OCI-LY3 (cell line): ENCODE results near the gene TAF1B.

Source experiments
- H2AFZ ChIP-seq: fragments of 200-600, 300-600 bp; shearing (Covaris generic); 2 replicates; pipeline ENCODE4 v1.6.0; 2014; ENCODE audit warnings: antibody characterized with exemption, low read depth, low read length
- H3K27ac ChIP-seq: fragments of 200-600, 300-600 bp; sonication (generic); 2 replicates; pipeline ENCODE4 v1.5.1; 2014; ENCODE audit warnings: mild to moderate bottlenecking, low read length, moderate library complexity, mixed read lengths
- H3K27me3 ChIP-seq: fragments of 200-600, 300-600 bp; sonication (generic); 2 replicates; pipeline ENCODE4 v1.6.1; 2014; ENCODE audit warnings: low read depth, low read length, mixed read lengths
- H3K36me3 ChIP-seq: fragments of 200-600, 300-600 bp; sonication (generic); replicated peaks from 2 replicates; pipeline ENCODE3; 2014; ENCODE audit warnings: low read depth, low read length, mixed read lengths
- H3K4me1 ChIP-seq: fragments of 300-600, 200-600 bp; sonication (generic); 2 replicates; pipeline ENCODE4 v1.6.1; 2014; ENCODE audit warnings: low read length, mixed read lengths
- H3K4me2 ChIP-seq: fragments of 200-600, 300-600 bp; sonication (generic); 2 replicates; pipeline ENCODE4 v1.6.1; 2014; ENCODE audit warnings: low read length, mixed read lengths
- H3K4me3 ChIP-seq: fragments of 300-600, 200-600 bp; sonication (generic); 2 replicates; pipeline ENCODE4 v1.5.1; 2014; ENCODE audit warnings: antibody characterized with exemption, mild to moderate bottlenecking, low read length, moderate library complexity
- H3K79me2 ChIP-seq: fragments of 300-600, 200-600 bp; shearing (Covaris generic); 2 replicates; pipeline ENCODE4 v1.6.1; 2014; ENCODE audit warnings: mild to moderate bottlenecking, low read length, mixed read lengths
- H3K9ac ChIP-seq: fragments of 300-600, 200-600 bp; shearing (Covaris generic); 2 replicates; pipeline ENCODE4 v1.6.0; 2014; ENCODE audit warnings: mild to moderate bottlenecking, low read length, moderate library complexity
- H3K9me3 ChIP-seq: fragments of 200-600, 300-600 bp; shearing (Covaris generic); 2 replicates; pipeline ENCODE4 v1.6.1; 2014; ENCODE audit warnings: low read length, mixed read lengths; ENCODE audit not compliant: insufficient read depth
- H4K20me1 ChIP-seq: fragments of 200-600, 300-600 bp; sonication (generic); 2 replicates; pipeline ENCODE4 v1.6.1; 2016; ENCODE audit warnings: low read length, mixed read lengths; ENCODE audit not compliant: insufficient read depth
- EZH2phosphoT487 ChIP-seq: fragments of 200-600 bp; shearing (Covaris generic); IDR thresholded peaks from 2 replicates; pipeline ENCODE4 v1.6.1; 2018; ENCODE audit warnings: antibody characterized with exemption, mixed run types, low read depth
- TF ChIP-seq, protein P1 (sequence below): fragments of 200-600, 300-600 bp; sonication (generic); IDR thresholded peaks from 2 replicates; pipeline ENCODE4 v1.5.1; 2014; ENCODE audit warnings: antibody characterized with exemption, low read length, low read depth

The TAF1B gene

GRCh38 chr2:9971890-9972289, 128.6 kb downstream of the TAF1B start:
- no peak overlapping the region for H3K27ac ChIP-seq
- H3K4me2 ChIP-seq, result no peak overlapping the region
- H3K9ac ChIP-seq, result no peak overlapping the region
- H4K20me1 ChIP-seq, result no peaks in the 10 kb centered on the region
- H2AFZ ChIP-seq, result no peak overlapping the region
- no peaks in the 10 kb centered on the region for H3K79me2 ChIP-seq
- H3K4me3 ChIP-seq, result no peak overlapping the region
- peaks cover 24% of the 10 kb centered on the region for H3K4me1 ChIP-seq
- no peaks in the 10 kb centered on the region for H3K9me3 ChIP-seq
- no peak for TF ChIP-seq EZH2phosphoT487
- H3K36me3 ChIP-seq, result no peaks in the 10 kb centered on the region
- H3K27me3 ChIP-seq, result no peaks in the 10 kb centered on the region

DNA sequence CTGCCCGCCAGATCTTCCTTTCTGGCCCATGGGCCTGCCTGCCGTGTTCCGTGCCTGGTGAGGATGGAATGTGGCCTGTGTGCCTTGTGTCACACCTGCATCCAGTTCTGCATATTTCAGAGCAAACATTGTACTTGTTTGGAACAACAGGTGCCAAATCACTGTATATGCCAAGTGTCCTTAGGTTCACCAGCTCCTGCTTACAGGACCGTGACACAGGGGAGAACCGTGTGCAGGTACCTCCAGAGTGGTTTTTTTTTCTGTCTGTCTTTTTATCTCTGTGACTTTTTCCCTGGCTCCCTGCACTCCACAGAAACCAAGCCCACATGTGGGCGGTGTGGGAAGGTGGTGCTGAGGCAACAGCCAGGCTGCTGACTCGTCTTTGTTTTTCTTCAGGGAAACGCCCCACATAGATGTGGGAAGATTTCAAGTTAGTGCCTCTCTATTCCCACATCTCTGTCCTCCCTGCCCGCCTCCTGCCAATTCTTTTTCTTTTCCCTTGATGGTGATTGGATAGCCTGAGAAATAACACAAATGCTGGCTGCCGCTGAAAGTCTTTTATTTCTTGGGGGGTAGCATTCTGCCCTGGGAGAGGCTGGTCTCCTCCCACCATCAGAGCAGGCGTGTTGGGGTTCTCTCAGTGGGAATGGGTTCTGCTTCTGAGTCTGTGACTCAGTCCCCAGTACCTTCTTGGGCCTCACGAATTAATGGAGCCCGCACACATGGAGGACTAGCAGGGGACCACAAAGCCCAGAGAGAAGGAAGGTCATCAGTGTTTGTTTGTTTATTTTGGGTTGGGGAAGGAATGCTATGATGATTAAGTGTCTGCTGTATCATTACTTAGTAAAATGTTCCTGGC, 129.6 kb downstream of the TAF1B start:
- Histone ChIP-seq H3K9ac (no peak overlapping the region), H3K27ac (no peak overlapping the region), H4K20me1 (no peaks in the 10 kb centered on the region), H3K79me2 (no peaks in the 10 kb centered on the region), H3K27me3 (no peaks in the 10 kb centered on the region), H2AFZ (no peak overlapping the region), H3K4me1 (peaks cover 14% of the 10 kb centered on the region), H3K9me3 (no peaks in the 10 kb centered on the region), H3K36me3 (no peaks in the 10 kb centered on the region), H3K4me2 (no peak overlapping the region), H3K4me3 (no peak overlapping the region)
- TF ChIP-seq EZH2phosphoT487, result no peak
- TF ChIP-seq, protein P1, sequence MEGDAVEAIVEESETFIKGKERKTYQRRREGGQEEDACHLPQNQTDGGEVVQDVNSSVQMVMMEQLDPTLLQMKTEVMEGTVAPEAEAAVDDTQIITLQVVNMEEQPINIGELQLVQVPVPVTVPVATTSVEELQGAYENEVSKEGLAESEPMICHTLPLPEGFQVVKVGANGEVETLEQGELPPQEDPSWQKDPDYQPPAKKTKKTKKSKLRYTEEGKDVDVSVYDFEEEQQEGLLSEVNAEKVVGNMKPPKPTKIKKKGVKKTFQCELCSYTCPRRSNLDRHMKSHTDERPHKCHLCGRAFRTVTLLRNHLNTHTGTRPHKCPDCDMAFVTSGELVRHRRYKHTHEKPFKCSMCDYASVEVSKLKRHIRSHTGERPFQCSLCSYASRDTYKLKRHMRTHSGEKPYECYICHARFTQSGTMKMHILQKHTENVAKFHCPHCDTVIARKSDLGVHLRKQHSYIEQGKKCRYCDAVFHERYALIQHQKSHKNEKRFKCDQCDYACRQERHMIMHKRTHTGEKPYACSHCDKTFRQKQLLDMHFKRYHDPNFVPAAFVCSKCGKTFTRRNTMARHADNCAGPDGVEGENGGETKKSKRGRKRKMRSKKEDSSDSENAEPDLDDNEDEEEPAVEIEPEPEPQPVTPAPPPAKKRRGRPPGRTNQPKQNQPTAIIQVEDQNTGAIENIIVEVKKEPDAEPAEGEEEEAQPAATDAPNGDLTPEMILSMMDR, result no peak

GRCh38 chr2:9973690-9974089, 130.4 kb downstream of the TAF1B start:
- no peaks in the 10 kb centered on the region for H3K79me2 ChIP-seq
- H3K4me3 ChIP-seq, result no peak overlapping the region
- TF ChIP-seq, protein P1, result no peak
- TF ChIP-seq EZH2phosphoT487, result no peak
- no peaks in the 10 kb centered on the region for H4K20me1 ChIP-seq
- no peaks in the 10 kb centered on the region for H3K9me3 ChIP-seq
- H3K27ac ChIP-seq, result no peak overlapping the region
- H3K27me3 ChIP-seq, result no peaks in the 10 kb centered on the region
- peaks cover 6% of the 10 kb centered on the region for H3K4me1 ChIP-seq
- H3K36me3 ChIP-seq, result peaks cover 4% of the 10 kb centered on the region
- no peak overlapping the region for H2AFZ ChIP-seq
- no peak overlapping the region for H3K4me2 ChIP-seq
- H3K9ac ChIP-seq, result no peak overlapping the region

- no peak overlapping the region for H2AFZ ChIP-seq
- no peaks in the 10 kb centered on the region for H3K4me1 ChIP-seq
- H3K4me2 ChIP-seq, result no peak overlapping the region
- TF ChIP-seq, protein P1, result no peak
- no peak for TF ChIP-seq EZH2phosphoT487
- H4K20me1 ChIP-seq, result no peaks in the 10 kb centered on the region
- H3K4me3 ChIP-seq, result no peak overlapping the region
- no peaks in the 10 kb centered on the region for H3K9me3 ChIP-seq
- H3K79me2 ChIP-seq, result no peaks in the 10 kb centered on the region
- peaks cover 4% of the 10 kb centered on the region for H3K36me3 ChIP-seq
- no peaks in the 10 kb centered on the region for H3K27me3 ChIP-seq
- H3K27ac ChIP-seq, result no peak overlapping the region
- no peak overlapping the region for H3K9ac ChIP-seq
These were observed 131.1 kb downstream of the TAF1B start for GRCh38 chr2:9974343-9974742.
